Bronchial epithelial cell (primary cell): ENCODE data around the gene TMSB15B. TPM values are rescaled to one million over a fixed set of nuclear protein-coding genes. Genes with fewer than 3 reads are reported as not detected.
A peak's percentile ranks its signal among the peaks of the same experiment; 100 is the strongest.
"Not testable (repeated sequence)": the region's sequence is repeated elsewhere in the genome, so short reads cannot be mapped to it uniquely, and the experiment has no call there.

Experiments
- DNase-seq: peaks from one replicate; pipeline ENCODE4 v3.0.0-alpha.2; 2010; ENCODE audit warnings: low read depth
- FAIRE-seq: peaks from 2 replicates; lab custom pipeline; 2011; peaks lifted over from hg19 to GRCh38; lab: Jason Lieb, UNC
- H3K27me3 ChIP-seq: 2 replicates; pipeline ENCODE4 v1.5.1; 2011; ENCODE audit warnings: low read length; ENCODE audit not compliant: control insufficient read depth, insufficient read depth
- H3K36me3 ChIP-seq: 2 replicates; pipeline ENCODE4 v1.5.1; 2011; ENCODE audit warnings: low read length; ENCODE audit not compliant: control insufficient read depth, insufficient read depth
- H3K4me3 ChIP-seq: 2 replicates; pipeline ENCODE4 v1.5.1; 2011; ENCODE audit warnings: mild to moderate bottlenecking, low read depth, low read length, control low read depth
- CTCF ChIP-seq: IDR thresholded peaks from 2 replicates; pipeline ENCODE4 v1.5.1; 2011; ENCODE audit warnings: mild to moderate bottlenecking, moderate library complexity, low read length, control low read depth, inconsistent platforms; ENCODE audit not compliant: insufficient read depth, severe bottlenecking
- total RNA-seq: library from RNA; depleted of rRNA; stranded (reverse); fragments of >200 nt; gene quantifications from 2 replicates; pipeline ENCODE4 v1.2.1, GENCODE V29; 2014

The TMSB15B gene
- total RNA-seq: 0.77 and 1.1 TPM in 2 replicates

- FAIRE-seq, H3K4me3 ChIP-seq, H3K27me3 ChIP-seq, DNase-seq, H3K36me3 ChIP-seq: not testable (repeated sequence)
These were observed at the start of gene TMSB15B for GRCh38 chrX:103962411-103963278. TSS of gene TMSB15B (plus strand) at chrX:103962627.

- TF ChIP-seq CTCF: no peak
- Histone ChIP-seq H3K27me3 (no peaks in the 10 kb centered on the region), H3K36me3 (no peaks in the 10 kb centered on the region), H3K4me3 (no peak overlapping the region)
- FAIRE-seq (no peak), DNase-seq (no peak)
These were observed 48.9 kb upstream of the TMSB15B start for GRCh38 chrX:103913356-103914020.

GRCh38 chrX:103918050-103918449, 44.4 kb upstream of the TMSB15B start:
- H3K27me3 ChIP-seq: no peaks in the 10 kb centered on the region
- no peaks in the 10 kb centered on the region for H3K36me3 ChIP-seq
- TF ChIP-seq CTCF: peak; percentile 45
- peak overlapping the region; percentile 47 for H3K4me3 ChIP-seq
- FAIRE-seq (no peak), DNase-seq (peak; percentile 47)

GRCh38 chrX:103918571-103919269, 43.7 kb upstream of the TMSB15B start:
- no peak for FAIRE-seq
- peak; percentile 41 for DNase-seq
- no peaks in the 10 kb centered on the region for H3K27me3 ChIP-seq
- H3K36me3 ChIP-seq: no peaks in the 10 kb centered on the region
- TF ChIP-seq CTCF: no peak
- peak overlapping the region; percentile 47 for H3K4me3 ChIP-seq

- FAIRE-seq: no peak
- Histone ChIP-seq H3K27me3 (no peaks in the 10 kb centered on the region), H3K4me3 (peak overlapping the region; percentile 47), H3K36me3 (no peaks in the 10 kb centered on the region)
- DNase-seq: peak; percentile 40
- peak; percentile 26 for TF ChIP-seq CTCF
These were observed 43.2 kb upstream of the TMSB15B start for GRCh38 chrX:103919270-103919637.

- not testable (repeated sequence) for H3K27me3 ChIP-seq, H3K4me3 ChIP-seq, H3K36me3 ChIP-seq, DNase-seq
- peak; percentile 99 for FAIRE-seq
These were observed 41.9 kb upstream of the TMSB15B start for GRCh38 chrX:103920515-103920914.
